ENCODE results near the gene SLCO2A1. TPM values are rescaled to one million over a fixed set of nuclear protein-coding genes. Genes with fewer than 3 reads are reported as not detected.

Gene SLCO2A1
- polyA plus RNA-seq, 1 donor (not counting 4 experiments of a cell fraction or from before 2014, with no cell fraction given), result 0.80 TPM

- no peak overlapping the region for H3K4me3 ChIP-seq (ENCODE audit: control insufficient read depth in 2 of 3, extremely low read depth in 1 of 3, insufficient read depth in 2 of 3, low read depth in 1 of 3, low read length in 3 of 3)
Observed at GRCh38 chr3:134059035-134059601, 29.4 kb upstream of the SLCO2A1 start.

DNA sequence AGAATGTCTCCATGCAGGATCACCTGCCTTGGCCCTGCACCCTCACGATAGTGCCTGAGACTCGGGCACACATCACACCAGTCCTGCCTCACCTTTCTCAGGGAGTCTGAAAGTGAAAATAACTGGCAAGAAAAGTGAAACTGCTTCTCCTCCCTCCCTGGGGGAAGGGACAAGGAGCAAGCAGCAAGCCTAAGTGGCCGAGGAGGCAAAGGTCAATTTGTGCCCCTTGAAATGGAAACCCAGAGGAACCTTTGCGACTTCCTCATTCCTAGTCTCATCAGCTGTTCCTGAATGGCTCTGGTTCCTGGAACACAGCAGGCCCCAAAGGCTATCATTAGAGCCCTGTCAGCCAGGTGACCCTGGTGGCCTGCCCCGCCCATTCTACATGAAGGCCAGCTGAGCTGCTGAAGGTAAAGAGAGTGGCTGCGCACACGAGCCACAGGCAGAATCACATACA lies 28.0 kb upstream of the SLCO2A1 start:
- peaks cover 34% of the 10 kb centered on the region for H3K27me3 ChIP-seq (ENCODE audit: control insufficient read depth, extremely low read depth, insufficient read depth, low read length)
- no peaks in the 10 kb centered on the region for H3K36me3 ChIP-seq (ENCODE audit: control insufficient read depth in 2 of 2, extremely low read depth in 1 of 2, insufficient read depth in 2 of 2, low read length in 2 of 2)
- H3K9ac ChIP-seq (ENCODE audit: control insufficient read depth, extremely low read depth, insufficient read depth, low read length), result no peak overlapping the region
- H3K4me2 ChIP-seq (ENCODE audit: control insufficient read depth, extremely low read depth, insufficient read depth, low read depth, low read length), result no peak overlapping the region
- H4K20me1 ChIP-seq (ENCODE audit: control insufficient read depth, extremely low read depth, insufficient read depth, low read length), result no peaks in the 10 kb centered on the region
- FAIRE-seq, result peak; percentile 17
- no peak overlapping the region for H2AFZ ChIP-seq (ENCODE audit: control insufficient read depth, low read length)
- no peaks in the 10 kb centered on the region for H3K9me1 ChIP-seq (ENCODE audit: control insufficient read depth, extremely low read depth, insufficient read depth, low read length)
- H3K4me1 ChIP-seq (ENCODE audit: control insufficient read depth, extremely low read depth, insufficient read depth, low read length), result no peaks in the 10 kb centered on the region
- TF ChIP-seq, protein P1, sequence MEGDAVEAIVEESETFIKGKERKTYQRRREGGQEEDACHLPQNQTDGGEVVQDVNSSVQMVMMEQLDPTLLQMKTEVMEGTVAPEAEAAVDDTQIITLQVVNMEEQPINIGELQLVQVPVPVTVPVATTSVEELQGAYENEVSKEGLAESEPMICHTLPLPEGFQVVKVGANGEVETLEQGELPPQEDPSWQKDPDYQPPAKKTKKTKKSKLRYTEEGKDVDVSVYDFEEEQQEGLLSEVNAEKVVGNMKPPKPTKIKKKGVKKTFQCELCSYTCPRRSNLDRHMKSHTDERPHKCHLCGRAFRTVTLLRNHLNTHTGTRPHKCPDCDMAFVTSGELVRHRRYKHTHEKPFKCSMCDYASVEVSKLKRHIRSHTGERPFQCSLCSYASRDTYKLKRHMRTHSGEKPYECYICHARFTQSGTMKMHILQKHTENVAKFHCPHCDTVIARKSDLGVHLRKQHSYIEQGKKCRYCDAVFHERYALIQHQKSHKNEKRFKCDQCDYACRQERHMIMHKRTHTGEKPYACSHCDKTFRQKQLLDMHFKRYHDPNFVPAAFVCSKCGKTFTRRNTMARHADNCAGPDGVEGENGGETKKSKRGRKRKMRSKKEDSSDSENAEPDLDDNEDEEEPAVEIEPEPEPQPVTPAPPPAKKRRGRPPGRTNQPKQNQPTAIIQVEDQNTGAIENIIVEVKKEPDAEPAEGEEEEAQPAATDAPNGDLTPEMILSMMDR (optimal IDR thresholded peaks at IDR 0.05 in 1 of 3, IDR thresholded peaks at IDR 0.05 in 1 of 3, conservative IDR thresholded peaks at IDR 0.05 in 1 of 3; ENCODE audit: extremely low read depth in 1 of 3, insufficient read depth in 2 of 3, low read length in 3 of 3), result no peak
- no peaks in the 10 kb centered on the region for H3K79me2 ChIP-seq (ENCODE audit: control insufficient read depth, insufficient read depth, low read length)
- no peak for DNase-seq (ENCODE audit: low read depth, low spot score)
- no peak overlapping the region for H3K4me3 ChIP-seq (ENCODE audit: control insufficient read depth in 2 of 3, extremely low read depth in 1 of 3, insufficient read depth in 2 of 3, low read depth in 1 of 3, low read length in 3 of 3)
- no peak overlapping the region for H3K27ac ChIP-seq (ENCODE audit: control insufficient read depth, insufficient read depth, low read length)
- dilution Hi-C loops (cut with MboI; ENCODE audit: extremely low pct_ligation_motif_present, low sequenced_read_pairs), result no loop called here
- H3K9me3 ChIP-seq (ENCODE audit: control insufficient read depth, low read depth, low read length), result no peaks in the 10 kb centered on the region

More at GRCh38 chr3:134059035-134059601, 29.4 kb upstream of the SLCO2A1 start:
- TF ChIP-seq EZH2 (IDR thresholded peaks at IDR 0.05; ENCODE audit: low read length), result no peak
- TF ChIP-seq, protein P1 (optimal IDR thresholded peaks at IDR 0.05 in 1 of 3, IDR thresholded peaks at IDR 0.05 in 1 of 3, conservative IDR thresholded peaks at IDR 0.05 in 1 of 3; ENCODE audit: extremely low read depth in 1 of 3, insufficient read depth in 2 of 3, low read length in 3 of 3), result no peak
- Histone ChIP-seq H3K27ac (ENCODE audit: control insufficient read depth, insufficient read depth, low read length) (no peak overlapping the region), H3K4me2 (ENCODE audit: control insufficient read depth, extremely low read depth, insufficient read depth, low read depth, low read length) (no peak overlapping the region), H3K9ac (ENCODE audit: control insufficient read depth, extremely low read depth, insufficient read depth, low read length) (no peak overlapping the region), H3K27me3 (ENCODE audit: control insufficient read depth, extremely low read depth, insufficient read depth, low read length) (peaks cover 37% of the 10 kb centered on the region), H3K79me2 (ENCODE audit: control insufficient read depth, insufficient read depth, low read length) (no peaks in the 10 kb centered on the region), H3K4me1 (ENCODE audit: control insufficient read depth, extremely low read depth, insufficient read depth, low read length) (no peaks in the 10 kb centered on the region), H2AFZ (ENCODE audit: control insufficient read depth, low read length) (no peak overlapping the region), H3K9me3 (ENCODE audit: control insufficient read depth, low read depth, low read length) (no peaks in the 10 kb centered on the region), H3K9me1 (ENCODE audit: control insufficient read depth, extremely low read depth, insufficient read depth, low read length) (no peaks in the 10 kb centered on the region), H3K36me3 (ENCODE audit: control insufficient read depth in 2 of 2, extremely low read depth in 1 of 2, insufficient read depth in 2 of 2, low read length in 2 of 2) (no peaks in the 10 kb centered on the region), H4K20me1 (ENCODE audit: control insufficient read depth, extremely low read depth, insufficient read depth, low read length) (no peaks in the 10 kb centered on the region)
- DNase-seq (ENCODE audit: low read depth, low spot score), result no peak
- dilution Hi-C loops (cut with MboI; ENCODE audit: extremely low pct_ligation_motif_present, low sequenced_read_pairs), result no loop called here
- no peak for FAIRE-seq

Data from keratinocyte (primary cell).